ENCODE results near the gene SLIT1. TPM values are rescaled to one million over a fixed set of nuclear protein-coding genes. Genes with fewer than 3 reads are reported as not detected.

SLIT1 gene
- total and polyA plus RNA-seq, 2 of the 8 experiments (the other 6 are each of a cell fraction or from before 2014, with no cell fraction given), result 0.70 to 0.88 TPM

GRCh38 chr10:97013983-97014382, 171.8 kb downstream of the SLIT1 start:
- Histone ChIP-seq H3K14ac (ENCODE audit: insufficient read length) (no peak overlapping the region), H4K8ac (ENCODE audit: extremely low read depth, insufficient read depth, low read length) (no peak overlapping the region), H2BK12ac (ENCODE audit: low read depth, low read length) (no peak overlapping the region), H3K9me3 (ENCODE audit: insufficient read depth in 2 of 2, low read depth in 1 of 2, low read length in 1 of 2) (no peaks in the 10 kb centered on the region), H2AK5ac (ENCODE audit: low read depth, low read length) (no peak overlapping the region), H3K4me3 (ENCODE audit: extremely low read depth in 1 of 4, insufficient read depth in 2 of 4, low read depth in 3 of 4, low read length in 4 of 4) (no peak overlapping the region), H3K27ac (ENCODE audit: low read depth, low read length) (no peak overlapping the region), H2BK5ac (ENCODE audit: low read depth, low read length) (no peak overlapping the region), H3K23ac (ENCODE audit: insufficient read length) (no peak overlapping the region), H2BK120ac (replicated peaks; ENCODE audit: low read depth, low read length) (no peak overlapping the region), H3K36me3 (ENCODE audit: control insufficient read depth in 2 of 4, insufficient read depth in 4 of 4, low read length in 3 of 4) (no peaks in the 10 kb centered on the region), H3K9ac (replicated peaks in 1 of 4; ENCODE audit: extremely low read depth in 1 of 4, low read depth in 3 of 4, low read length in 3 of 4) (no peak overlapping the region), H2AFZ (ENCODE audit: low read length) (no peak overlapping the region), H3K4me2 (ENCODE audit: insufficient read depth in 1 of 2, low read depth in 2 of 2, low read length in 2 of 2) (no peak overlapping the region), H4K91ac (replicated peaks; ENCODE audit: insufficient read length, low read length) (no peak overlapping the region), H3K4ac (replicated peaks; ENCODE audit: insufficient read length, low read depth, low read length) (no peak overlapping the region), H2BK15ac (ENCODE audit: low read length) (no peak overlapping the region), H3K56ac (replicated peaks; ENCODE audit: insufficient read length, low read depth, low read length) (no peak overlapping the region), H3K79me1 (ENCODE audit: low read depth, low read length) (no peaks in the 10 kb centered on the region; the same call in 1 of the 2 replicates), H3K23me2 (ENCODE audit: low read depth, low read length) (no peaks in the 10 kb centered on the region), H3K4me1 (replicated peaks in 1 of 4; ENCODE audit: control insufficient read depth in 3 of 4, insufficient read depth in 4 of 4, low read length in 3 of 4) (no peaks in the 10 kb centered on the region), H3K27me3 (replicated peaks in 1 of 4; ENCODE audit: control insufficient read depth in 3 of 4, extremely low read depth in 1 of 4, insufficient read depth in 3 of 4, low read length in 3 of 4) (no peaks in the 10 kb centered on the region), H4K5ac (ENCODE audit: insufficient read length, low read depth, low read length) (no peak overlapping the region), H4K20me1 (replicated peaks in 1 of 2; ENCODE audit: control insufficient read depth in 1 of 2, insufficient read depth in 2 of 2, low read length in 2 of 2) (no peaks in the 10 kb centered on the region), H3K79me2 (ENCODE audit: control insufficient read depth in 1 of 2, insufficient read depth in 2 of 2, low read length in 2 of 2) (no peaks in the 10 kb centered on the region), H2BK20ac (ENCODE audit: low read length) (no peak overlapping the region; the same call in 1 of the 2 replicates), H3K18ac (ENCODE audit: extremely low read depth, low read length) (no peak overlapping the region)
- FAIRE-seq (no peak), DNase-seq (ENCODE audit: low read depth in 1 of 2, low spot score in 2 of 2) (no peak)
- ChIA-PET POLR2A (ENCODE audit: partially characterized antibody) (interaction anchor here (1.8 kb wide), 1 partner anchor 14 kb away, joined by 6 read pairs; no protein-coding TSS in a partner anchor), CTCF (ENCODE audit: partially characterized antibody) (interaction anchor here (1.0 to 5.3 kb wide), 3 partner anchors 10 to 37 kb away, joined by 3 to 32 read pairs (median 5); no protein-coding TSS in a partner anchor)
- 86% methylated on average over 8 of the region's 8 CpGs; no CpG with 5 or more reads in 1 of the 2 experiments for WGBS, 2 experiments (ENCODE audit: extremely low coverage in 1 of 2, insufficient coverage in 1 of 2, insufficient read length in 1 of 2, insufficient replicate concordance in 2 of 2, low coverage in 1 of 2, low lambda C conversion rate in 2 of 2, missing lambda C conversion rate in 1 of 2)
- TF ChIP-seq USF2 (IDR thresholded peaks at IDR 0.05; ENCODE audit: low read length) (no peak), ZNF274 (IDR thresholded peaks at IDR 0.05; ENCODE audit: borderline replicate concordance, extremely low read depth, low read length) (no peak), HDAC2 (IDR thresholded peaks at IDR 0.05; ENCODE audit: borderline replicate concordance in 1 of 2, low read depth in 2 of 2, low read length in 2 of 2) (no peak), RAD21 (IDR thresholded peaks at IDR 0.05 in 1 of 2, conservative IDR thresholded peaks at IDR 0.05 in 1 of 2; ENCODE audit: low read depth in 2 of 2, low read length in 2 of 2) (no peak), HDAC6 (IDR thresholded peaks at IDR 0.05; ENCODE audit: low read depth, low read length) (no peak), CTCF (IDR thresholded peaks at IDR 0.05; ENCODE audit: control extremely low read depth in 1 of 3, insufficient read depth in 1 of 3, low read depth in 1 of 3, low read length in 3 of 3) (no peak), EGR1 (IDR thresholded peaks at IDR 0.05; ENCODE audit: borderline replicate concordance, low read depth, low read length) (no peak), MAFK (IDR thresholded peaks at IDR 0.05; ENCODE audit: low read depth, low read length) (no peak), SAP30 (IDR thresholded peaks at IDR 0.05; ENCODE audit: insufficient read depth, insufficient replicate concordance, low read length) (no peak)

All from H1 (cell line).